Measurements from ENCODE around the gene RAP1GAP2.

DNA sequence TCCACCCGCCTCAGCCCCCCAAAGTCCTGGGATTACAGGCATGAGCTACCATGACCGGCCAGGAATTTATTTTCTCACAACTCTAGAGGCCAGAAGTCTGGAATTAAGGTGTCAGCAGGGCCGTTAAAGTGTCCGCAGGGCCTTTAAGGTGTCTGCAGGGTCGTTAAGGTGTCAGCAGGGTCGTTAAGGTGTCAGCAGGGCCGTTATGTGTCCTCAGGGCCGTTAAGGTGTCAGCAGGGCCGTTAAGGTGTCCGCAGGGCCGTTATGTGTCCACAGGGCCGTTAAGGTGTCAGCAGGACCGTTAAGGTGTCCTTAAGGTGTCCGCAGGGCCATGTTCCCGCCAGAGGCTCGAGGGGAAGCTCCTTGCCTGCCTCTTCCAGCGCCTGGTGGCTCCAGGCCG lies 125.2 kb downstream of the RAP1GAP2 start:
- TF ChIP-seq CTCF (IDR thresholded peaks at IDR 0.05) (no peak), POLR2AphosphoS5 (IDR thresholded peaks at IDR 0.05) (no peak), POLR2A (IDR thresholded peaks at IDR 0.05) (no peak), EP300 (IDR thresholded peaks at IDR 0.05) (no peak)
